Adrenal gland (tissue), 5 donors: ENCODE data around the gene BRAF.

Source experiments
- CTCF ChIP-seq, 6 experiments: fragments of 450-650 bp in 4 of 6; fragments of 200-600 bp in 2 of 6; sonication (generic) in 1 of 6; IDR thresholded peaks; 1 replicate in 5 of 6; 2 replicates in 1 of 6; pipeline versions ENCODE4 v1.5.1 to v1.8.0; 2016 to 2021; ENCODE audit warnings: antibody characterized with exemption in 6 of 6, mild to moderate bottlenecking in 2 of 6, moderate library complexity in 1 of 6
- POLR2A ChIP-seq, 2 donors: fragments of 450-650 bp; IDR thresholded peaks; one replicate each; pipeline ENCODE4 v1.6.1; 2017; ENCODE audit warnings: antibody characterized with exemption in 2 of 2, mild to moderate bottlenecking in 2 of 2, moderate library complexity in 1 of 2
- donor health status: DM: no; HTN: no; CAD: no.

DNA sequence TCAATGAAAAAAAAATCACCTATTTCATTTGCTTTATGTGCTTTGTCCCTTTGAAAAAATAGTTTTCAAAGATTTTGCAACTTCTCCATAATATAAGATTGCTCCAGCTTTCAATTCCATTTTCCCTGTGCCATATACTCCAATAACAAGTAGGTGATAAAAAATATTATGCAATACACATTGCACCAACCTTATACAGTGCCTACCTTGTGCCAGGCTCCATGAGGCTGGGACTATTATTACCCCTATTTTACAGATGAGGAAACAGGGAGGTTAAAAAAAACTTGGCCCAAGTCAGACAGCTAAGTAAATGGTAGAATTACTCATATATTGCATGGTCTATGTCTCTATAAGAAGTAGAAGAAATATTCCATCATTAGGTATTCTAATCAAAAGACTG is 57.8 kb downstream of the BRAF start:
- TF ChIP-seq CTCF (IDR thresholded peaks at IDR 0.05) (no peak), POLR2A (IDR thresholded peaks at IDR 0.05) (no peak)
